T-helper 9 cell (primary cell): ENCODE measurements around the gene ZNF384.
"Not testable (repeated sequence)": the region's sequence is repeated elsewhere in the genome, so short reads cannot be mapped to it uniquely, and the experiment has no call there.

ENCODE experiments used
- DNase-seq: peaks from one replicate; pipeline ENCODE4 v3.0.0-alpha.2; 2020
- total RNA-seq, 2 donors: gene quantifications; one replicate each; lab custom pipeline; 2026; lab: John Stamatoyannopoulos, UW

The ZNF384 gene
- 47.5 to 47.9 reads per million in 2 donors for total RNA-seq

DNA sequence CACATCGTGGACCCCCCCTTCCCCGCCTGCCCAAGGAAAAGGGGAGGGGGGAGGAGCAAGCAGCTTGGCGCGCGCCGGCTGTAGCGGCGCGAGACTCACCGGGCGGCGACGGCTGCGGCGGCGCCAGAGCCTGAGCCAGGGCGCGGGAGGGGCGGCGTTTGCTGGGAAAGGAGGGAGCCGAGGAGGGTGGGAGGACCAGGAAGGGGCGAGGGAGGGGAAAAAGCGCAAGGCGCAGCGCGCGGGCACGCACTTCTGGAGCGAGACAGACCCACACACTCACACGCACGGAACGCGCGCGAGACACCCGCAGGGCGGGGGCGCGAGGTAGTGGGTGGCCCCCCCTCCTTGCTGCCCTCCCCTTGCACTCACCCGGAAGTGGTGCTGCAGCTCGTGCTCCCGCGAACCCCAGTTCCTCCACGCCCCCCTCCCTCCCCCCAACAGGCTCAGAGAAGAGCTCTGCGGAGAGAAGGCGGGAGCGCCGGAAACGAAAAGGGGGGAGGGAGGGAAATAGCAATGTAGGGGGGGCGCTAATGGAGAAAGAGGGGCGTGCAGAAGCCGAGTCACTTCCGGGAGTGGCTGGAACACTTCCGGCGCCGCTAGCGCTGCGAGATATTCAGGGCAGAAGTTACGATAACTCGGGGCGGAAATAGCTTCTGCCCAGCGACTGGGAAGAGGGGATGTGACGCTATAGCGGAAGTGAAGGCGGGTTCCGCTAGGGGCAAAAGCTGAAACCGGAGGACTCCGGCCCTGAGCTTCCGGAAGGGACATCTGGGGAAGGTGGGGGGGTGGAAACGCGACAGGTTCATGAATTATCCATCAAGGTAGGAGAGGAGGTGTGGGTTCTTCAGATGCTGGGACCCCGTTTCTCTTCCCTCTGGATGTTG, at the start of gene ZNF384:
ZNF384 (minus strand) TSS at position 377 of the 884 bp plus-strand sequence. CDS start 9,855 bp downstream, outside the sequence.
- DNase-seq = peak; percentile 89

DNA sequence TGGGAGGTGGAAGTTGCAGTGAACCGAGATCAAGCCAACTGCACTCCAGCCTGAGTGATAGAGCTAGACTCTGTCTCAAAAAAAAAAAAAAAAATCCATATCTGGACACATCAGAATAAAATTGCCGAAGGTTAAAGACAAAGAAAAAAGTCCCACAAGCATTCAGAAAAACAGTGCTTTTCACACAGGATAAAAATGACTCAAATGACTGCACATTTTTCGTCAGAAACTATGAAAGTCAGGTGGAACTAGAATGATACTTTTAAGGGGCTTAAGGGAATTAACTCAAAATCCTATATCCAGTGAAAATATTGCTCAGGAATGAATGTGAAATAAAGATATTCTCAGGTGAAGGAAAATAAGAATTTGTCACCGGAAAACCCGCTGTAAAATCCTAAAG, 47.6 kb upstream of the ZNF384 start:
- no peak for DNase-seq

DNA sequence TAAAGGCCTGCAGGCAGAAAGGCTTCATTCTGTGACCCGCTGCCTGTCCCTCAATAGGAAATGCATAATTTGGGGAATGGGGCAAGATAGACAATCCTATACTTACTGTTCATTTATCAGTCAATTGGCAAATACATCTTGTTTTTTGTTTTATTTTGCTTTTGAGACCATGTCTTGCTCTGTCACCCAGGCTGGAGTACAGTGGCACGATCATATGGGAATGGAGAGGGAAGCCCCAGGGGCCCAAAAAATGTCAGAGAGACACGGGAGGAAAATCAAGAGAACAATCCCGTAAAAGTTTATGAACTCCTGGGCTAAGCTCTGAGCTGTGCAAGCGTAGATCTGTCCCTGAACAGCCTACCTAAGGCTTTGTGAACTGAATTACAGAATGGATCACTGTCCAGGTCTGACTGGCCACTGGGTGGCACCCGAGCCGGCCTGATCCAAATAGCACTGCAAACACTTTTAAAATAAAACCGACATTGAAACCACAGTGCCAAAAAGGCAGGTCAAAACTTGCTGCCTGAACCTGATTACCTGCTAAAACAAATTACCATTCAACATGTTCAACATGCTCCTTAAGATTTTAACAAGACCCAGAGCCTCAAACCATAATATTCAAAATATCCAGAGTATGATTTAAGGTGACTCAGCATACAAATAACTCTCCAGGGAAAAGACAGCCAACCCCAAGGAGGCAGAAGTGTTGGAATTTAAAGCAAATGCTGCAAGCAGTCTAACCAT, 46.4 kb upstream of the ZNF384 start:
- DNase-seq = no peak

DNA sequence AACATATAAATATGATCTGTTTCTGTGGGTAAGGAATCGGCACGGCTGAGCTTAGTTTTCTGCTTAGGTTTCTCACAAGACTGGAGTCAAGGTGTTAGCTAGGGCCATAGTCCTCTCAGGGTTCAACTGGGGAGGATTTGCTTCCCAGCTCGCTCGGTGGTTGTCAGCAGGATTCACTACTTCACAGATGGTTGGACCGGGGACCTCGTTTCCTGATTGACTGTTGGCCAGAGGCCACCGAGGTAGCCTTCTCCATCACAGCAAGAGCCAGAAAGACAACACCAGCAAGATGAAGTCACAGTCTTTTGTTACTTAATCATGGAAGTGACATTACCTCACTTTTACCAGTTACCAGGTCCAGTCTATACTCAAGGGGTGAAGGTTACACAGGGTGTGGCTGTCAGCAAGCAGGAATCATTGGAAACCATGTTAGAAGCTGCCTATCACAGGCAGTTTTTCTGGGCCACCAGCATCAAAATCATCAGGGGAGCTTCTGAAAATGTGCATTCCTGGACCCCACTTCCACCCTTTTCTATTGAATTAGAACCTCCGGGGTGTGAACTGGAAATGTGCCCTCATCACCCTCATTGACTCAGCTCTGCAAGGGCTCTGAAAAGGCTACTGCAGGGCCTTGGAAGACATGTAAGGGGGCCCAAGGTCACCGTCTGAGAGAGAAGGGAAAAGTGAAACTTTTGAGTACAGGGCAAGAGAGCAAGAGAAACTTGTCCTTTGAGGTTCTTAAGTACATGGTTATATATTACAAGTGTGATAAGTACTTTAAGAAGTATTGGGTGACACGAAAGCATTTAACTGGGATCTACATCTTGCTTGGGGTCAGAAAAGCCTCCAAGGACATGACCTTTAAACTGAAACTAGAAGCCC, 45.6 kb upstream of the ZNF384 start:
- DNase-seq = no peak

DNA sequence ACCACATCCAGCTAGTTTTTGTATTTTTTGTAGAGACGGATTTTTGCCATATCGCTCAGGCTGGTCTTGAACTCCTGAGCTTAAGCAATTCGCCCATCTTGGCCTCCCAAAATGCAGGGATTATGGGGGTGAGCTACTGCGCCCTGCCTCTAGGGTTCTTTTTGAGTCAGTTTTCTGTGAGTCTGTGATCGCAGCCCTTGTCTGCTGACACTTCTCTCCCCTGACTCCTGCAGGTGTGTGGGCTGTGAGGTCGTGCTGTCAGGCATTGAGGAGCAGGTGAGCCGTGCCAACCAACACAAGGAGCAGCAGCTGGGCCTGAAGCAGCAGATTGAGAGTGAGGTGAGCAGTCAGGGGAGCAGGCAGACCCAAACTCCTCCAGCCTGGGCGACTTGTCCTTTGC, 41.0 kb upstream of the ZNF384 start:
- DNase-seq = no peak

DNA sequence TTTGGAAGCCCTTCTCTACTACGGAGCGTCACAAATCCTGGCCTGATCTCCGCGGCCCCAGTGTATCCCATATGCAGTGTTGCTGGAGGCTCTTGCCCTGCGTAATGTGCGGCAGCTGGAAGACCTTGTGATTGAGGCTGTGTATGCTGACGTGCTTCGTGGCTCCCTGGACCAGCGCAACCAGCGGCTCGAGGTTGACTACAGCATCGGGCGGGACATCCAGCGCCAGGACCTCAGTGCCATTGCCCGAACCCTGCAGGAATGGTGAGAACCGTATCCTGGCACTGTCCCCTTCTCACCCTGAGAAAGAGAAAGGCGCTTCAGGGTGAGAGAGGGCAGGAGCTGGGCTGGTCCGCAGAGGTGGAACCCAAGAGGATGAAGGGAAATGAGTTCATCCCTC, 40.0 kb upstream of the ZNF384 start:
- no peak for DNase-seq

DNA sequence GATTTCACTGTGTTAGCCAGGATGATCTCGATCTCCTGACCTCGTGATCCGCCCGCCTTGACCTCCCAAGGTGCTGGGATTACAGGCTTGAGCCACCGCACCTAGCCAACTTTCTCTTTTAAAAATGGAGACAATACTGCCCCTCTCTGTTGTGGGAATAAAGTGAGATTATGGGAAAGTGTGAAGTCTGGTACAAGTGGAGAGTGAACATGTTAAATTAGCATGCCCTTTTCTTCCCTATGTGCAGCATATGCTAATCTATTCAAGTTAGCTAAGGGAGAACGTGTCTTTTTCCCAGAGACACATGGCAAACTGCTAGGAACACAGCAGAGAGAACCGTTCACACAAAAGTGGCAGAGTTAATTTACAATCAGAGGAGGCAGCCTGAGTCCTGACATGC, 36.2 kb upstream of the ZNF384 start:
- DNase-seq = no peak

DNA sequence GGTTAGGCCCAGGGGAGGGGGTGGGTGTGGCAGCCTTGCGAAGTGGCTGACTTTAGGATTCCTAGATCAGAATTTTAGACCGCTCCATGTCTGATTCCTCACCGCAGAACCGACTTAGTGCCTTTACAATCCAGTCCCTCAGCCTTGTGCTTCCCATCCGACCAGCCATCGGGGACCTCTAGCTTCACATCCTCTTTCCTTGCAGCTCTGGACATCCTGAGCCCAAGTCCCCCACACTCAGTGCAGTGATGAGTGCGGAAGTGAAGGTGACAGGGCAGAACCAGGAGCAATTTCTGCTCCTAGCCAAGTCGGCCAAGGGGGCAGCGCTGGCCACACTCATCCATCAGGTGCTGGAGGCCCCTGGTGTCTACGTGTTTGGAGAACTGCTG, 35.2 kb upstream of the ZNF384 start:
- peak; percentile 6 for DNase-seq

DNA sequence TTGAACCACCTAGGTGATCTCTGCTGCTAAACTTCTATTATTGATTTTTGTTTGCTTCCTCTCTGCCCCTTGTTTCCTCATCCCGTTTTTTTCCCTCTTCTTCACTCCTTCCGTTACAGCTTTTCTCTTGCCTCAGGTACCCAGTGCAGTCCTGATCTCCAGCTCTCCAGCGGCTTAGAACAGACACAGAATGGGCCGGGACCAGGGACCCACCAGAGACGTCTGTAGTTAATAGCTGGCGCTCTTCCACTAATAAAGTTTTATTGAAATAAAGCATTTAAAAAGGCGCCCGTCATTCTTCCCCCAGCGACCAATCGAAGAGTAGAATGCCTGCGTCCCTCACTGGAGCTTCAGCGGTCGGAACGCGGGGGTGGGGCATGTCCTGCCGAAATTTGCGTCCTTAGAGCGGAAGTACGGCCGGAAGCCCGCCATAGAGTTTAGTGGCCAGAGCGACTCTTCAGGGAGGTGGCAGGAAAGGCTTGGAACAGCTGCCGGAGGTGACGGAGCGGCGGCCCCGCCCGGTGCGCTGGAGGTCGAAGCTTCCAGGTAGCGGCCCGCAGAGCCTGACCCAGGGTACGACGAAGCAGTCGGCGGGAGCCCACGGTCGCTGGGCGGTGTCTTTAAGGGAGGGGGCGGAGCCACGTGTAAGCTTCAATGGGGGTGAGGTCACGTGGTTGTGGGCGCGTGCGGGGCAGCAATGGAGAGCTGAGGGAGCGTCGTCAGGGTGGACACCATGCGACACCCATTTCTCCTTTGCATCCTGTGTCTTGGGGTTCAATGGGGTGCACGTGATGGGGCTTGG, 34.6 kb upstream of the ZNF384 start, which contains the start of gene COPS7A:
COPS7A (plus strand) TSS at position 440 of the 802 bp plus-strand sequence. CDS start 611 bp downstream, outside the sequence.
- peak; percentile 86 for DNase-seq

DNA sequence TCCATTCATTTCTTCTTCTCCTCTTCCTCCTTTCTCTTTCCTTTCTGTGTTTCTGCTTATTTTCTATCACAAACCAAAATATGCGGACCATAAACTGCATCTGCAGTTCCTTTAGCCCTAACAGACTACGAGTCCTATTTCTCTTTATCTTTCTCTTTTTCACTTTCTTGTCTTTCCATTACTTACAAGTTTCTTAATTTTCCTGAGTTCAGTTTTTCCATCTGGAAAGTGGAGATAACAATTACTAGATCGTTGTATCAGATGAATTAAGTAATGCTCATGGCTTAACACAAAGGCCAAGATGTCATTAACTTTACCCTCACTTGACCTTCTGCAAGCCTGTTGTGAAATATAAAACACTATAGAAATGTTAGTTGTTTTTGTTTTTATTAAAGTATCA, 33.7 kb upstream of the ZNF384 start:
- DNase-seq = no peak

DNA sequence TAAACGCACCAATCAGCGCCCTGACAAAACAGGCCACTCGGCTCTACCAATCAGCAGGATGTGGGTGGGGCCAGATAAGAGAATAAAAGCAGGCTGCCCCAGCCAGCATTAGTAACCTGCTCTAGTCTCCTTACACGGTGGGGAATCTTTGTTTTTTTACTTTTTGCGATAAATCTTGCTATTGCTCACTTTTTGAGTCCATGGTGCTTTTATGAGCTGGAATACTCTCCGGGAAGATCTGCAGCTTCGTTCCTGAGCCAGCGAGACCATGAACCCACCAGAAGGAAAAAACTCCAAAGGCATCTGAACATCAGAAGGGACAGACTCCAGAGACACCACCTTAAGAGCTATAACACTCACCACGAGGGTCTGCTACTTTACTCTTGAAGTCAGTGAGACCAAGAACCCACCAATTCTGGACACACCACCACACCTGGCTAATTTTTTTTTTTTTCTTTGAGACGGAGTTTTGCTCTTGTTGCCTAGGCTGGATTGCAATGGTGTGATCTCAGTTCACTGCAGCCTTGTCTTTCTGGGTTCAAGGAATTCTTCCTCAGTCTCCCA, 27.8 kb upstream of the ZNF384 start:
- DNase-seq = no peak

DNA sequence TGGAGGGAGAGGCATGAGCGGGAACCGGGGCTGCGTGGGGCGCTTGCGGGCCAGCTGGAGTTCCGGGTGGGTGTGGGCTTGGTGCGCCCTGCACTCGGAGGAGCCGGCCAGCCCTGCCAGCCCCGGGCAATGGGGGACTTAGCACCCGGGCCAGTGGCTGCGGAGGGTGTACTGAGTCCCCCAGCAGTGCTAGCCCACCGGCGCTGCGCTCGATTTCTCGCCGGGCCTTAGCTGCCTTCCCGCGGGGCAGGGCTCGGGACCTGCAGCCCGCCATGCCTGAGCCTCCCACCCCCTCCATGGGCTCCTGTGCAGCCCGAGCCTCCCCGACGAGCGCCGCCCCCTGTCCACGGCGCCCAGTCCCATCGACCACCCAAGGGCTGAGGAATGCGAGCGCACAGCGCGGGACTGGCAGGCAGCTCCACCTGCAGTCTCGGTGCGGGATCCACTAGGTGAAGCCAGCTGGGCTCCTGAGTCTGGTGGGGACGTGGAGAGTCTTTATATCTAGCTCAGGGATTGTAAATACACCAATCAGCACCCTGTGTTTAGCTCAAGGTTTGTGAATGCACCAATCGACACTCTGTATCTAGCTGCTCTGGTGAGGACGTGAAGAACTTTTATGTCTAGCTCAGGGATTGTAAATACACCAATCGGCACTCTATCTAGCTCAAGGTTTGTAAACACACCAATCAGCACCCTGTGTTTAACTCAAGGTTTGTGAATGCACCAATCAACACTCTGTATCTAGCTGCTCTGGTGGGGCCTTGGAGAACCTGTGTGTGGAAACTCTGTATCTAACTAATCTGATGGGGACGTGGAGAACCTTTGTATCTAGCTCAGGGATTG, 27.1 kb upstream of the ZNF384 start:
- not testable (repeated sequence) for DNase-seq

DNA sequence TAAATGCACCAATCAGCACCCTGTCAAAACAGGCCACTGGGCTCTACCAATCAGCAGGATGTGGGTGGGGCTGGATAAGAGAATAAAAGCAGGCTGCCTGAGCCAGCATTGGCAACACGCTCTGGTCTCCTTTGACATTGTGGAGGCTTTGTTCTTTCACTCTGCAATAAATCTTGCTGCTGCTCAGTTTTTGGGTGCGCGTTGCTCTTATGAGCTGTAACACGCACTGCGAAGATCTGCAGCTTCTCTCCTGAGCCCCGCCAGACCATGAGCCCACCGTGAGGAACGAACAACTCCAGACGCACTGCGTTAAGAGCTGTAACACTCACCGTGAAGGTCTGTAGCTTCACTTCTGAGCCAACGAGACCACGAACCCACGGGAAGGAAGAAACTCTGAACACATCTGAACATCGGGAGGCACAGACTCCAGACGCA, 19.8 kb upstream of the ZNF384 start:
- no peak for DNase-seq

DNA sequence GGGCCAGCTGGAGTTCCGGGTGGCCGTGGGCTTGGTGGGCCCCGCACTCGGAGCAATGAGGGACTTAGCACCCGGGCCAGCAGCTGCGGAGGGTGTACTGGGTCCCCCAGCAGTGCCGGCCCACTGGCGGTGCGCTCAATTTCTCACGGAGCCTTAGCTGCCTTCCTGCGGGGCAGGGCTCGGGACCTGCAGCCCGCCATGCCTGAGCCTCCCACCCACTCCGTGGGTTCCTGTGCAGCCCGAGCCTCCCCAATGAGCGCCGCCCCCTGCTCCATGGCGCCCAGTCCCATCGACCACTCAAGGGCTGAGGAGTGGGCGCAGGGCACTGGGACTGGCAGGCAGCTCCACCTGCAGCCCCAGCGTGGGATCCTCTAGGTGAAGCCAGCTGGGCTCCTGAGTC, 19.2 kb upstream of the ZNF384 start:
- not testable (repeated sequence) for DNase-seq

DNA sequence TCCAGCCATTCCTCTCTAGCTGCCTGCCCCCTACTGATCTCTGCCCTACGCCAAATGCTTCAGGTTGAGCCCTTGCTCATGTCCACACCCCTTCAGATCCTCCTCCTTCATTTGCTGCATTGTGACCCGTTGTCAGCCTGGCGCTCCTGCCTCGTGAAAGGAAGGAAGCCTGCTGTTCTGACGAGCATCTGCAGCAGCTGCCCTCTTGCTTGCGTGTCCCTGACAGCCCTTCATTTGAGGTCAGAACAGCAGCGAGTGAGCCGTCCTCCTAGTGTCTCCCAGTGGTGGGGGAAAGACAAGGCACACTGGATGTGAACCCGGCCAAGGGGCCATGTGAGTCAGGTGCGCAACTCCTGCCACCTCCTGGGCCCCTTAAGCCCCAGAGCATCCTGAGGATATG, 14.5 kb upstream of the ZNF384 start:
- no peak for DNase-seq

DNA sequence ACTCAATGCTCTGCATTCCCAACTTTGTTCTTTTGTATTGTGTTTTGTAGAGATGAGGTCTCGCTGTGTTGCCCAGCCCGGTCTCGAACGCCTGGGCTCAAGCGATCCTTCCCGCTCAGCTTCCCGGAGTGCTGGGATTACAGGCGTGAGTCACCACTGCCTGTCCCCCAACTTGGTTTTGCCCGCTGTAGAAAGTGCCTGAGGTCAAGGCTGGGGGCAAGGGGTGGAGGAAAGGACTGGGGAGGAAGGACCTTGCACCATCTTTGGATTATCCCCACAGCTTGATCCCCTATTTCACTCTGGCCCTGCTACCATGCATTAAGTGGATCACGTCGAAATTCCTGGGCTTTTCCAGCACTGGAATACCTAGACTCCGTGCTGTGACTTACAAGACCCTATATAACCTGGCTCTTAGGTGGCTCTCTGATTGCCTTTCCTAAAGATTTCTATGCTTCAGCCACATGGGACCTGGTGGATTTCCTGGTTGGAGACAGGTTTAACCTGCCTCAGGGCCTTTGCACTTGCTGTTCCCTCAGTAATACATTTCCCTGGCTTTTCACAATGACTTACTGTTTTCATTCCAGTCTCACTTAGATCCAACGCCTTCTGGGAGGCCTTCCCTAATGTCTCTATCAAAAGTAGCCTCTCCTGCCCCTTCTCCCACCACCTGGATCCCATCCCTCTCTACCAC, 12.0 kb upstream of the ZNF384 start:
- no peak for DNase-seq

DNA sequence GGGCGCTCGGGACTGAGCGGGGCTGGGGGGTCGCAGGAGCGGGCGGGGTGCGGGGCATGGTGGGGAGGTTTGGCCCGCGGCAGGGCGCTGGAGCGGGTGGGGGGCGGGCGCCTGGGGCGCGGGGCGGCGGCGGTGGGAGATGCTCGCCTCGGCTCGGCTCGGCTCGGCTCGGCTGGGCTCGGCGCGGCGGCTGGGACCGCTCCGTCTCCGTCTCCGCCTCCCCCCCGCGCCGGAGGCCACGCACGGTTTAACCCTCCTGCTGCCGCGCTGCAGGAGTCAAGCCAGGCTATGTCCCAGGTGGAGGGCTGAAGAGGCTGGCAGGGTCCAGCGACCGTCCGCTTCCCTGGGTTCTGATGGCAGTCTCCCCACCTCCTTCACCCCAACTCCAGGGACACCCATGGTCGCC, 11.5 kb upstream of the ZNF384 start, which contains the start of gene PIANP:
PIANP (minus strand) TSS at position 170 of the 406 bp plus-strand sequence. CDS start 2,754 bp downstream, outside the sequence.
- peak; percentile 50 for DNase-seq

DNA sequence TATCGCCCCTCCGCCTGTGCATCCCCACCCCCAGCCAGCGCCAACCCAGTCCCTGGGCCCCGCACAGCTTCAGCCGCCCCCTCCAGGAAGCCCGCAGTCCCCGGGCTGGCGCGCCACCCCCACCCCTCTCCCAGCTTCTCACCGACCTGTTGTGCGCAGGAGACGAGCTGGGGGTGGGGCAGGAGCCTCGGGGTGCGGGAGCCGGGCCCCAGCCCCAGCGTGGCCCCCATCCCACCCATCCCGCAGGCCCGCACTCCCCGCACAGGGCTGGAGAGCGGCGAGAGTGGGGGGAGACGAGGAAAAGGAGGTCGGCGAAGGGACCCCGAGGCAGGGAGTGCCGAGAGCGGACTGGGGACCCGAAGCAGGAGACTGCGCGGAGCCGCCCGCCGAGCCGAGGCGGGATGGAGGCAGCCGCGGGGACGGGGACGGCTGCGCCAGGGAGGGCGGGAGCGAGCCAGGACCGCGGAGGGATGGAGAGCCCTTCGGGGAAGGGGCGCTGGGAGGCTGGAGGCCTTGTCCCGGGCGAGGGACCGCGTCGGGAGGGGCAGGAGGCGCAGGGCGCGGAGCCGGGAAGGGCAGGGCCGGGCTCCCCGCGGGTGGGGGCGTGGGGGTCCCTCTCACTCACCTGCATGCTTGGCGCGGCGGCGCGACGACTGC, 10.9 kb upstream of the ZNF384 start:
- DNase-seq = peak; percentile 10
